ENCODE data around the gene MTA1. TPM values are rescaled to one million over a fixed set of nuclear protein-coding genes. Genes with fewer than 3 reads are reported as not detected.

Gene MTA1
- total RNA-seq, 2 experiments from 2014 or later = 98.5 to 103 TPM

GRCh38 chr14:105498430-105499255 lies 79.0 kb downstream of the MTA1 start:
- no peaks in the 10 kb centered on the region for H3K36me3 Mint-ChIP-seq (ENCODE audit: low read depth)
- ChIA-PET POLR2A (no interaction called here), CTCF (no interaction called here)
- no peaks in the 10 kb centered on the region for H3K9me3 Mint-ChIP-seq
- no peak overlapping the region for H3K27ac Mint-ChIP-seq
- no peaks in the 10 kb centered on the region for H3K4me1 Mint-ChIP-seq
- H3K4me3 Mint-ChIP-seq = no peak overlapping the region
- no peak for DNase-seq
- H3K27me3 Mint-ChIP-seq = no peaks in the 10 kb centered on the region

GRCh38 chr14:105499256-105500035 lies 79.8 kb downstream of the MTA1 start:
- CTCF ChIA-PET = no interaction called here
- Mint-ChIP-seq H3K27me3 (no peaks in the 10 kb centered on the region), H3K27ac (no peak overlapping the region), H3K4me3 (no peak overlapping the region), H3K36me3 (ENCODE audit: low read depth) (no peaks in the 10 kb centered on the region), H3K9me3 (no peaks in the 10 kb centered on the region), H3K4me1 (no peaks in the 10 kb centered on the region)
- no peak for DNase-seq
- POLR2A ChIA-PET = interaction anchor here (3.6 kb wide), 1 partner anchor 8 kb away, joined by 14 read pairs; the partner anchor contains the start of gene TEDC1

DNA sequence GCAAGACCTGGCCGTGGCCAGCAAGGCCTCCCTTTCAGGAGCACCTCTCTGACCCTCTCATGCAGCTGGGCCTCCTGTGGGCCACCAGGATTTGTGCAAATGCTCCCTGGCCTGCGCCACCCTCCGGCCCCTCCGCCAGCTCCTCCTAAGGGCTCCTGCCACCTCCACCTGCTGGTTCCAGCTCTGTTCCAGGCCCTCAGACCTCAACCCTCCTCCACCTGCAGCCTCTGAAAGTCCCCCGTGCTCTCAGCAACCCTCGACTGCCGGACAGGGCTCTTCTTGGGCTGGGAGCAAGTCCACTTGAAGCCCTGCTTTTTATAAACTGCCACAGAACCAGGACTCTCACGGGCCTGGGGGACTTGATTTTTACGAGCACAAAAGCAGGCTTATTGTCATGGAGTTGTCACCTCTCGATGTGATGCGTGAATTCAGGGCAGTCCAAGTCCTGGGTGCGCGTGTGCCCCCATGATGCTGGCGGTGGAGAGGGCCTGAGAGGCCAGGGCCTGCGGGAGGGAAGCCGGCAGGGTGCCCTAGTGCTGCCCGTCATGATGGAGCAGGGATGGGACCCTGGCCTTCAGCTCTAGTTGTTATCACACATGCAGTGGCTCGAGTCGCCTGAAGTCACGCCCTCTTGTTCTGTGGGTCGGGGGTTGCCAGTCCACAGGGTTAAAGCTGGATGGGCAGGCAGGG lies 80.6 kb downstream of the MTA1 start:
- Mint-ChIP-seq H3K4me3 (no peak overlapping the region), H3K27ac (no peak overlapping the region), H3K9me3 (no peaks in the 10 kb centered on the region), H3K27me3 (no peaks in the 10 kb centered on the region), H3K36me3 (ENCODE audit: low read depth) (no peaks in the 10 kb centered on the region), H3K4me1 (no peaks in the 10 kb centered on the region)
- DNase-seq = no peak
- ChIA-PET POLR2A (interaction anchor here (3.6 kb wide), 1 partner anchor 9 kb away, joined by 14 read pairs; the partner anchor contains the start of gene TEDC1), CTCF (no interaction called here)

DNA sequence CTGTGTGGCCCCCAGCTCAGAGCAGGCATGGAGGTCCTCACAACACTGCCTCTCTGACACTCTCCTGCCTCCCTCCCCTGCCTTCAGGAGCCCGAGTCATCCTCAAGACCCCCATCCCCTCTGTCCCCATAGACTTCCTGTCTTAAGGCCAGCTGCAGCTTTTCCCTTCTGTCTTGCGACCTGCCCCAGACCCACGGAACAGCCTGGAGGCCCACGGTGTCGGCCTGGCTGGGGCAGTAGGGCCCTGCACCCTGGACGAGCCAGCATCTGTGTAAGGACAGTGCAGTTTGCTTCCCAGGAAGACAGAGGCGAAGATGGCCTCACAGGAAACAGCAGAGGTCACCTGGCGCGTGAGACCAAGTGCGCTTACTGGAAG lies 81.1 kb downstream of the MTA1 start:
- Mint-ChIP-seq H3K4me1 (no peaks in the 10 kb centered on the region), H3K4me3 (no peak overlapping the region), H3K27me3 (no peaks in the 10 kb centered on the region), H3K27ac (no peak overlapping the region), H3K9me3 (no peaks in the 10 kb centered on the region), H3K36me3 (ENCODE audit: low read depth) (no peaks in the 10 kb centered on the region)
- ChIA-PET CTCF (no interaction called here), POLR2A (interaction anchor here (3.6 kb wide), 1 partner anchor 9 kb away, joined by 14 read pairs; the partner anchor contains the start of gene TEDC1)
- no peak for DNase-seq

DNA sequence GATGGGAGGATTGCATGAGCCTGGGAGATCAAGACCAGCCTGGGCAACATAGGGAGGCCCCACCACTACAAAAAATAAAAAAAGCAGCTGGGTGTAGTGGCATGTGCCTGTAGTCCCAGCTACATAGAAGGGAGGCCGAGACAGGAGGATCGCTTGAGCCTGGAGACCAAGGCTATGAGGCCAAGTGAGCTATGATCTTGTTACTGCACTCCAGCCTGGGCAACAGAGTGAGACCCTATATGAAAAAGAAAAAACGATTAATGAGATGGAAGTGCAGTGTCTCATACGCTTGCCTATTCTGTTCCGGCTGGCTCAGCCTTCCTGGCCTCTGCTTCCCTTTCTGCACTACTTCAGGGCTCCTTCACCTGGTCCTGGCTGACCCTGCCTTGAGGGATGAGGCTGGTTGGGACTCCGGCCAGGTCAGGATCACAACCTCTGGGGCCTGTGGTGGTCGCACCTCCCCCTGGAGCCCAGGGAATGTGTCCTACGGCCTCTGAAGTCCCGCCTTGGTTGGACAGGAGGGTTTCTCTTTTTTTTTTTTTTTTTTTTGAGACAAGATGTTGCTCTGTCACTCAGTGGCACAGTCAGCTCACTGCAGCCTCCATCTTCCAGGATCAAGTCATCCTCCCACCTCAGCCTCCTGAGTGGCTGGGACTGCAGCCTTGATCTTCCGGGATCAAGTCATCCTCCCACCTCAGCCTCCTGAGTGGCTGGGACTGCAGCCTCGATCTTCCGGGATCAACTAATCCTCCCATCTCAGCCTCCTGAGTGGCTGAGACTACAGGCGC lies 82.1 kb downstream of the MTA1 start:
- no peak overlapping the region for H3K4me3 Mint-ChIP-seq
- no peak for DNase-seq
- no peaks in the 10 kb centered on the region for H3K4me1 Mint-ChIP-seq
- no peaks in the 10 kb centered on the region for H3K27me3 Mint-ChIP-seq
- no peaks in the 10 kb centered on the region for H3K9me3 Mint-ChIP-seq
- H3K27ac Mint-ChIP-seq = no peak overlapping the region
- POLR2A ChIA-PET = interaction anchor here (0.8 to 3.6 kb wide), 3 partner anchors 10 to 45 kb away, joined by 3 to 14 read pairs (median 3); partner anchors contain the start of gene TEDC1
- no peaks in the 10 kb centered on the region for H3K36me3 Mint-ChIP-seq (ENCODE audit: low read depth)
- CTCF ChIA-PET = no interaction called here

DNA sequence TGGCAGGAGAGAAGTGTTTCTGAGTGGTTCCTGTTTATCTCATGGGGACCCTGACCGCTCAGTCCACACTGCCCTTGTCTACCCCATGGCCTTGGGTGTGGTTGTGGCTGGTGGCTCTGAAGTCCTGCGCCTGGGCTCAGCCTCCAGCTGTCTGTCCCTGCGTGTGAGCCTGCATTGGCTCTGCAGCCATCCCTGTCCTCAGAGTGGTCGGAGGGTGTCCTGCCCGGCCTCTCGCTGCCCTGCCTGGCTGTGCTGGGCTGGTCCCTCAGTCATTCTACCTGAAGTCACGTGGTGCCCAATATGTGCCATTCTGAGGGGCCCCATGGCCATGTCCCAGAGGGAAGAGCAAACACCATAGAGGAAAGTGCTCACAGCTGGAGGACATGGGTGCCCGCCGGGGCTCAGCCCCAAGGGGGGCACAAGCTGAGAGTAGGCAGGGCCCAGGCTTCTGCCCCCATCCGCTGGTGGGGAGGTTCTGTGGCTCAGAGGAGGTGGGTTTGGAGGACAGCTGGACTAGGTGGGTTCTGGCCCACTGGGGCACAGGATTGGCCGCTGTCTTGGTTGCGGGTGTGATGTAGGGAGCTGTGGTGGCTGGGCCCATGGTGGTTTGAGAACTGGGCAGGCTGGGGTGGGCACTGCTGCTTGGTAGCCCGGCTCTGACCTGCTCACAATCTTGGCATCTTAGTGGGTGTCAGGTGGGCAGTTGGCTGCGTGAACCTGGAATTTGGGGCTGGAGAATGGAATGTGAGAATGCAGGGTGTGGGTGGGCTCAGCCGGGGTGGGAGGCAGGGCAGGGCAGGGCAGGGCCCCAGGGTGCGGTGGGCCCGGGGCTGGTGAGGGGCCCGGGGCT lies 83.0 kb downstream of the MTA1 start:
- Mint-ChIP-seq H3K36me3 (ENCODE audit: low read depth) (no peaks in the 10 kb centered on the region), H3K27me3 (peaks cover 2% of the 10 kb centered on the region), H3K4me1 (peaks cover 1% of the 10 kb centered on the region), H3K27ac (no peak overlapping the region), H3K9me3 (no peaks in the 10 kb centered on the region), H3K4me3 (no peak overlapping the region)
- no peak for DNase-seq
- POLR2A ChIA-PET = interaction anchor here (1.1 to 3.6 kb wide), 2 partner anchors 11 to 22 kb away, joined by 3 to 14 read pairs; partner anchors contain the start of gene TEDC1
- CTCF ChIA-PET = no interaction called here

GRCh38 chr14:105503296-105503640 lies 83.6 kb downstream of the MTA1 start:
- CTCF ChIA-PET = no interaction called here
- peaks cover 5% of the 10 kb centered on the region for H3K4me1 Mint-ChIP-seq
- POLR2A ChIA-PET = no interaction called here

DNA sequence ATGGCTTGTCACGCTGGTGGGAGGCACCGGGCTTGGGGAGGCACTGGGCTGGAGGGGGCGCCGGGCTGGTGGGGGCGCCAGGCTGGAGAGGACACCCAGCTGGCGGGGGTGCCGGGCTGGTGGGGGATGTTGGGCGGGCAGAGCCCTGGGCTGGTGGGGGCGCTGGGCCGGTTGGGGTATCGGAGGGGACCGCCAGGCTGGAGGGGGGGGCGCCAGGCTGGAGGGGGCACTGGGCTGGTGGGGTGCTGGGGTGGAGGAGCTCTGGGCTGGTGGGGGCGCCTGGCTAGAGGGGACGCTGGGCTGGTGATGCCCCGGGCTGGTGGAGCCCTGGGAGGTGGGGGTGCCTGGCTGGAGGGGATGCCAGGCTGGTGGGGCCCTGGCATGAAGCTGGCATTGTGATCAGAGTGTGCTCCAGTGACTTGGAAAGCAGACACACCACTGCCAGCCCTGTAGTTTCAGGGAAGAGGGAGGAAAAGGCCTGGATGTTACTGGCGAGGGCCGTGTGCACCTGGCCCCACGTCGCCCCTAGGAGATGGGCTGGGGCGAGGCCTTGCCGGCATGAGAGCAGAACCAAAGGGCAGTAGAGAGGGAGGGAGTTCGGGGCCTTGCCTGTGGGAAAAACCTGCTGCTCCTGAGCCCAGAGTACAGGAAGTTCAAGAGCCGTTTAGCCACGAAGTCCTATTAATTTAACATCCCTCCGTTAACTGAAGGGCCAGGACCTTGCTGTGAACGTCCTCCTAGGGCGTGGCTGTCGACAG lies 84.5 kb downstream of the MTA1 start:
- peaks cover 11% of the 10 kb centered on the region for H3K27me3 Mint-ChIP-seq
- CTCF ChIA-PET = no interaction called here
- no peak for DNase-seq
- no peak overlapping the region for H3K27ac Mint-ChIP-seq
- H3K4me3 Mint-ChIP-seq = no peak overlapping the region
- POLR2A ChIA-PET = no interaction called here
- no peaks in the 10 kb centered on the region for H3K9me3 Mint-ChIP-seq
- H3K4me1 Mint-ChIP-seq = peaks cover 5% of the 10 kb centered on the region
- no peaks in the 10 kb centered on the region for H3K36me3 Mint-ChIP-seq (ENCODE audit: low read depth)

More at GRCh38 chr14:105503296-105503640, 83.6 kb downstream of the MTA1 start:
- Mint-ChIP-seq H3K27me3 (peaks cover 6% of the 10 kb centered on the region), H3K4me3 (no peak overlapping the region), H3K36me3 (ENCODE audit: low read depth) (no peaks in the 10 kb centered on the region), H3K27ac (no peak overlapping the region), H3K9me3 (no peaks in the 10 kb centered on the region)
- DNase-seq = no peak

- H3K4me3 Mint-ChIP-seq = no peak overlapping the region
- peaks cover 5% of the 10 kb centered on the region for H3K4me1 Mint-ChIP-seq
- H3K27ac Mint-ChIP-seq = no peak overlapping the region
- ChIA-PET CTCF (no interaction called here), POLR2A (no interaction called here)
- no peaks in the 10 kb centered on the region for H3K9me3 Mint-ChIP-seq
- H3K36me3 Mint-ChIP-seq (ENCODE audit: low read depth) = no peaks in the 10 kb centered on the region
- DNase-seq = no peak
- H3K27me3 Mint-ChIP-seq = peaks cover 11% of the 10 kb centered on the region
Measured at GRCh38 chr14:105505101-105505500, 85.5 kb downstream of the MTA1 start.

- CTCF ChIA-PET = no interaction called here
- no peak overlapping the region for H3K4me3 Mint-ChIP-seq
- no peaks in the 10 kb centered on the region for H3K36me3 Mint-ChIP-seq (ENCODE audit: low read depth)
- peaks cover 19% of the 10 kb centered on the region for H3K27me3 Mint-ChIP-seq
- DNase-seq = no peak
- H3K4me1 Mint-ChIP-seq = peaks cover 5% of the 10 kb centered on the region
- H3K27ac Mint-ChIP-seq = no peak overlapping the region
- H3K9me3 Mint-ChIP-seq = no peaks in the 10 kb centered on the region
- POLR2A ChIA-PET = no interaction called here
Measured at GRCh38 chr14:105507247-105507646, 87.6 kb downstream of the MTA1 start.

DNA sequence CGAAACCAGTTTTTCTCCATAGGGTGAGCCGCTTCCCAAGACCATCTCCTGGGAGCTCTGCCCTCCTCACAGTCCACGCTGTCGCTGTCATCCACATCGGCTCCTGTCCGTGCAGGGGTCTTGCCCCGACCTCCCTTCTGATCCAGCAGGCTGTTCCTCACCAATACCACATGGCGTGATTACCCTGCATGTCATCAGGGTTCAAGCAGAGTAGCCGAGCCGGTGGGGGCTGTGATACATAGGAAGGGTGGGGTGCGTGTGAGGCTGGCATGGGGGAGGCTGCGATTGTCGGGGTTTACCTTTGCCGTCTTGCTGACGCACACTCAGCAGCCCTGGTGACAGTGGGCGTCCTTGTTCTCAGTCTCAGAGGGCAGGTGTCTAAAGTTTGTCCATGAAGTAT lies 88.4 kb downstream of the MTA1 start:
- POLR2A ChIA-PET = no interaction called here
- no peak overlapping the region for H3K4me3 Mint-ChIP-seq

More for the DNA sequence above, 88.4 kb downstream of the MTA1 start:
- Mint-ChIP-seq H3K36me3 (ENCODE audit: low read depth) (no peaks in the 10 kb centered on the region), H3K27ac (no peak overlapping the region), H3K27me3 (peaks cover 23% of the 10 kb centered on the region), H3K4me1 (peaks cover 5% of the 10 kb centered on the region), H3K9me3 (no peaks in the 10 kb centered on the region)
- CTCF ChIA-PET = no interaction called here
- DNase-seq = no peak

Measured in activated CD4-positive, alpha-beta memory T cell treated with anti-CD3 and anti-CD28 coated beads, Interleukin-2, amount 10 ng/mL, durations not matched to agents 7 days and 5 days (primary cell).